ENCODE data around the gene ZBTB39.

The ZBTB39 gene

GRCh38 chr12:57044468-57044867 is 38.1 kb upstream of the ZBTB39 start:
- no peak for TF ChIP-seq FOXA1 (IDR thresholded peaks at IDR 0.05)
- no peak for TF ChIP-seq ELF4 (IDR thresholded peaks at IDR 0.05)
- TF ChIP-seq SP1 (IDR thresholded peaks at IDR 0.05), result no peak
- TF ChIP-seq PKNOX1 (IDR thresholded peaks at IDR 0.05), result no peak
- TF ChIP-seq CTBP1 (IDR thresholded peaks at IDR 0.05; ENCODE audit: borderline replicate concordance), result no peak
- TF ChIP-seq FOXM1 (IDR thresholded peaks at IDR 0.05; ENCODE audit: borderline replicate concordance), result no peak
- no peak for TF ChIP-seq FOXK2 (IDR thresholded peaks at IDR 0.05)
- TF ChIP-seq LEF1 (IDR thresholded peaks at IDR 0.05; ENCODE audit: borderline replicate concordance), result no peak
- no peak for TF ChIP-seq ARNT (IDR thresholded peaks at IDR 0.05)
- no peak for TF ChIP-seq NFRKB (IDR thresholded peaks at IDR 0.05)
- TF ChIP-seq SUZ12 (IDR thresholded peaks at IDR 0.05), result no peak
- no peak for TF ChIP-seq BHLHE40 (IDR thresholded peaks at IDR 0.05; ENCODE audit: borderline replicate concordance)
- TF ChIP-seq TARDBP (IDR thresholded peaks at IDR 0.05), result no peak
- TF ChIP-seq L3MBTL2 (conservative IDR thresholded peaks at IDR 0.05), result no peak
- no peak for TF ChIP-seq HDGF (IDR thresholded peaks at IDR 0.05; ENCODE audit: borderline replicate concordance)
- no peak for TF ChIP-seq ZNF384 (IDR thresholded peaks at IDR 0.05)
- ChIA-PET CTCF (no interaction called here), POLR2A (no interaction called here)
- DNase-seq (ENCODE audit: extremely low spot score), result no peak

- POLR2A ChIA-PET, result no interaction called here
- CTCF ChIA-PET, result no interaction called here
- DNase-seq (ENCODE audit: extremely low spot score), result no peak
- no peak for TF ChIP-seq FOXK2 (IDR thresholded peaks at IDR 0.05)
- TF ChIP-seq L3MBTL2 (conservative IDR thresholded peaks at IDR 0.05), result no peak
- TF ChIP-seq BHLHE40 (IDR thresholded peaks at IDR 0.05; ENCODE audit: borderline replicate concordance), result no peak
- no peak for TF ChIP-seq ELF4 (IDR thresholded peaks at IDR 0.05)
- TF ChIP-seq ZNF384 (IDR thresholded peaks at IDR 0.05), result no peak
- TF ChIP-seq LEF1 (IDR thresholded peaks at IDR 0.05; ENCODE audit: borderline replicate concordance), result no peak
- TF ChIP-seq PKNOX1 (IDR thresholded peaks at IDR 0.05), result no peak
- no peak for TF ChIP-seq SUZ12 (IDR thresholded peaks at IDR 0.05)
- no peak for TF ChIP-seq ARNT (IDR thresholded peaks at IDR 0.05)
- TF ChIP-seq FOXM1 (IDR thresholded peaks at IDR 0.05; ENCODE audit: borderline replicate concordance), result no peak
- no peak for TF ChIP-seq NFRKB (IDR thresholded peaks at IDR 0.05)
- TF ChIP-seq FOXA1 (IDR thresholded peaks at IDR 0.05), result no peak
- no peak for TF ChIP-seq TARDBP (IDR thresholded peaks at IDR 0.05)
- TF ChIP-seq HDGF (IDR thresholded peaks at IDR 0.05; ENCODE audit: borderline replicate concordance), result no peak
- TF ChIP-seq SP1 (IDR thresholded peaks at IDR 0.05), result no peak
- no peak for TF ChIP-seq CTBP1 (IDR thresholded peaks at IDR 0.05; ENCODE audit: borderline replicate concordance)
Observed at GRCh38 chr12:57042695-57043094, 36.3 kb upstream of the ZBTB39 start.

DNA sequence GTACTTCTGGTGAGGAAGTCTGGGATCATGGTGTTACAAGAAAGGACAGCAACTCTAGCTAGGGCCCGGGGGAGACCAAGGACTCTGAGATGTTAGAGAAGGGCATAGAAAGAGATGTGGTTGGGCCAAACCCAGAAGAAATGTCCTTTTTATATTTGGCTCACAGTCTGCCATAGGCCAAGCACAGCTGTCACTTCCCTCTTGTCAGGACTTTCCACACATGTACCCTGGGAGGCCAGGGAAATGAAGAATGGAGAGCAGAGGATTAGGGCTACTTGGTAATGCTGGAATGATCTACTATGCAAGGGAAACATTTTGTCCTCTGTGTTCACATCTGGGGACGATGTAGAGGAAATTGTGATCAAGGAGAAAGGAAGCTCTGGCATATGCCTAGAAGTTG is 34.4 kb upstream of the ZBTB39 start:
- DNase-seq (ENCODE audit: extremely low spot score), result no peak
- TF ChIP-seq HDGF (IDR thresholded peaks at IDR 0.05; ENCODE audit: borderline replicate concordance) (no peak), L3MBTL2 (conservative IDR thresholded peaks at IDR 0.05) (no peak), FOXA1 (IDR thresholded peaks at IDR 0.05) (no peak), FOXM1 (IDR thresholded peaks at IDR 0.05; ENCODE audit: borderline replicate concordance) (no peak), NFRKB (IDR thresholded peaks at IDR 0.05) (no peak), ZNF384 (IDR thresholded peaks at IDR 0.05) (no peak), TARDBP (IDR thresholded peaks at IDR 0.05) (no peak), ELF4 (IDR thresholded peaks at IDR 0.05) (no peak), FOXK2 (IDR thresholded peaks at IDR 0.05) (no peak), PKNOX1 (IDR thresholded peaks at IDR 0.05) (no peak), BHLHE40 (IDR thresholded peaks at IDR 0.05; ENCODE audit: borderline replicate concordance) (no peak), LEF1 (IDR thresholded peaks at IDR 0.05; ENCODE audit: borderline replicate concordance) (no peak), CTBP1 (IDR thresholded peaks at IDR 0.05; ENCODE audit: borderline replicate concordance) (no peak), ARNT (IDR thresholded peaks at IDR 0.05) (no peak), SUZ12 (IDR thresholded peaks at IDR 0.05) (no peak), SP1 (IDR thresholded peaks at IDR 0.05) (no peak)
- ChIA-PET POLR2A (interaction anchor here (0.9 to 1.7 kb wide), 2 partner anchors 12 to 38 kb away, joined by 3 to 5 read pairs; partner anchors contain the start of gene NEMP1), CTCF (interaction anchor here (0.6 to 1.1 kb wide), 3 partner anchors 8 to 134 kb away, joined by 3 to 4 read pairs (median 3); no protein-coding TSS in a partner anchor)

- no peak for TF ChIP-seq ARNT (IDR thresholded peaks at IDR 0.05)
- TF ChIP-seq TARDBP (IDR thresholded peaks at IDR 0.05), result no peak
- no peak for TF ChIP-seq BHLHE40 (IDR thresholded peaks at IDR 0.05; ENCODE audit: borderline replicate concordance)
- no peak for TF ChIP-seq ZNF384 (IDR thresholded peaks at IDR 0.05)
- no peak for TF ChIP-seq FOXM1 (IDR thresholded peaks at IDR 0.05; ENCODE audit: borderline replicate concordance)
- TF ChIP-seq HDGF (IDR thresholded peaks at IDR 0.05; ENCODE audit: borderline replicate concordance), result no peak
- POLR2A ChIA-PET, result interaction anchor here (0.9 to 1.7 kb wide), 2 partner anchors 12 to 39 kb away, joined by 3 to 5 read pairs; partner anchors contain the start of gene NEMP1
- DNase-seq (ENCODE audit: extremely low spot score), result no peak
- CTCF ChIA-PET, result interaction anchor here (1.1 kb wide), 1 partner anchor 9 kb away, joined by 3 read pairs; no protein-coding TSS in a partner anchor
Observed at GRCh38 chr12:57040211-57040610, 33.9 kb upstream of the ZBTB39 start.

DNA sequence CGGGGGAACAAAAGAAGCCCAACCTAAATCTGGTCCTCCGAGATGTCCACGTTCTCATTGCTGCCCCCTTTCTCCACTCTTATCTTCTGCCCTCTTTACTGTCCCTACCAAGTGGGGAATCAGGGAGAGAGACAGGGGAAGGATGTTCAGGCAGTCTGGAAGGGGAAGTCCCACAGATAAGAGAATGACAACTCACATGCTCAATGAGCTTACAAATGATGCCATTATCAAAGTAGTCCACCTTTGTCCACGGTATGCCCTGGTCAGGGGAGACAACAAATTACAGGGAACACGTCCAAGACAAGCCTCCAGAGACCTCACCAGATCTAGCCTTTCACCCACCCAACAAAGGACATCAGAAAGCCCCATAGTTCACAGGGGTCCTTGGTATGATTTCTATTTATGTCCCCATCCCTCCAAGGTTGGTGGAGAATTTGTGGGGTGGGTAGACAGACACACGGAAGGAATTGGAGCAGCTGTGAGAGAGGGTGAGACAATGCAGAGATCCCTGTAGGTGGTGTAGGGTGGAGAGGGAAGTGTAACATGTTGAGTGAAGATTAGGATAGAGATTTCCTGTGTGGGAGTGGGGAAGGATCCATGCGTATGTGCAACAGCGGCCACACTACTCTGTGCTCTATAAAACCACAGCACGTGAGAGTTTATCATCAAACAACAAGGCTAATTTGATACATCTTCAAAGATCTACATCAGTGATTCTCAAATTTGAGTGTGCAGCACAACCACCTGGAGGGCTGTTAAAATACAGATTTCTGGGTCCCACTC is 32.9 kb upstream of the ZBTB39 start:
- POLR2A ChIA-PET, result no interaction called here

More for the DNA sequence above, 32.9 kb upstream of the ZBTB39 start:
- TF ChIP-seq FOXA1 (IDR thresholded peaks at IDR 0.05) (no peak), ZNF384 (IDR thresholded peaks at IDR 0.05) (no peak), L3MBTL2 (conservative IDR thresholded peaks at IDR 0.05) (no peak), SP1 (IDR thresholded peaks at IDR 0.05) (no peak), ELF4 (IDR thresholded peaks at IDR 0.05) (no peak), SUZ12 (IDR thresholded peaks at IDR 0.05) (no peak), PKNOX1 (IDR thresholded peaks at IDR 0.05) (no peak), HDGF (IDR thresholded peaks at IDR 0.05; ENCODE audit: borderline replicate concordance) (no peak), ARNT (IDR thresholded peaks at IDR 0.05) (no peak), BHLHE40 (IDR thresholded peaks at IDR 0.05; ENCODE audit: borderline replicate concordance) (no peak), LEF1 (IDR thresholded peaks at IDR 0.05; ENCODE audit: borderline replicate concordance) (no peak), NFRKB (IDR thresholded peaks at IDR 0.05) (no peak), CTBP1 (IDR thresholded peaks at IDR 0.05; ENCODE audit: borderline replicate concordance) (no peak), FOXM1 (IDR thresholded peaks at IDR 0.05; ENCODE audit: borderline replicate concordance) (no peak), TARDBP (IDR thresholded peaks at IDR 0.05) (no peak)
- CTCF ChIA-PET, result no interaction called here
- no peak for DNase-seq (ENCODE audit: extremely low spot score)

Measured in HEK293T (cell line).